K562 (cell line): ENCODE data around the gene SORCS2. TPM values are rescaled to one million over a fixed set of nuclear protein-coding genes. Genes with fewer than 3 reads are reported as not detected.

ENCODE experiments used
- ATAC-seq: fragments of 200-7000 bp; cut with Tn5 transposase; 3 replicates; pipeline ENCODE4 v1.9.1; 2020; ENCODE audit warnings: moderate library complexity
- BruUV-seq: library from RNA; stranded (reverse); fragments of 400-500 nt; replicated peaks from 2 replicates; lab custom pipeline; 2021; lab: Mats Ljungman, UMichigan
- CTCF ChIA-PET: fragments of 300-600 bp; formaldehyde crosslinking; extraction: SDS; loops from one replicate; lab custom pipeline; 2021; ENCODE audit warnings: low intra/inter-chr PET ratio; lab: Yijun Ruan, JAX
- POLR2A ChIA-PET: fragments of 300-600, 350-650 bp; sonication (Branson Sonifier 250); formaldehyde crosslinking; extraction: SDS; loops from one replicate; lab custom pipeline; 2021; ENCODE audit warnings: antibody characterized with exemption, inconsistent platforms; lab: Yijun Ruan, JAX
- DNase-seq, 4 experiments: peaks; one replicate each; pipeline versions ENCODE4 v3.0.0 to v3.0.0-alpha.2; 2011 to 2018; ENCODE audit warnings: low spot score in 3 of 4, mixed read lengths in 3 of 4; ENCODE audit errors: extremely low read depth in 1 of 4
- FAIRE-seq: peaks from 2 replicates; lab custom pipeline; 2011; peaks lifted over from hg19 to GRCh38; lab: Jason Lieb, UNC
- H2AFZ ChIP-seq: 2 replicates; pipeline ENCODE4 v1.6.0; 2011; ENCODE audit warnings: low read depth, low read length, control low read depth, inconsistent platforms
- H3K27ac ChIP-seq: fragments of 200-600 bp; 3 replicates; pipeline ENCODE4 v1.8.0; 2011; ENCODE audit warnings: low read depth, mild to moderate bottlenecking, control low read depth, inconsistent platforms, low read length, moderate library complexity, mixed read lengths; ENCODE audit errors: extremely low read depth
- H3K27me3 ChIP-seq, 2 experiments: fragments of 300-600 bp in 1 of 2; 2 replicates in 1 of 2; 3 replicates in 1 of 2; pipeline versions ENCODE4 v1.6.0 to v1.8.0; 2011; ENCODE audit warnings: inconsistent platforms in 2 of 2, low read length in 2 of 2, mild to moderate bottlenecking in 1 of 2, mixed read lengths in 1 of 2, moderate library complexity in 1 of 2; ENCODE audit not compliant: control insufficient read depth in 2 of 2, insufficient read depth in 2 of 2
- H3K36me3 ChIP-seq: fragments of 300-600 bp; 3 replicates; pipeline ENCODE4 v1.8.0; 2011; ENCODE audit warnings: mild to moderate bottlenecking, low read length, inconsistent platforms; ENCODE audit not compliant: control insufficient read depth, insufficient read depth
- H3K4me1 ChIP-seq, 2 experiments: fragments of 200-600 bp in 1 of 2; replicated peaks in 1 of 2; 2 replicates in 1 of 2; 3 replicates in 1 of 2; pipeline versions ENCODE4 v1.5.1 to v1.8.0; 2011; ENCODE audit warnings: inconsistent platforms in 2 of 2, low read length in 2 of 2, mild to moderate bottlenecking in 1 of 2, mixed read lengths in 1 of 2, moderate library complexity in 1 of 2; ENCODE audit not compliant: control insufficient read depth in 2 of 2, insufficient read depth in 2 of 2
- H3K4me2 ChIP-seq: 2 replicates; pipeline ENCODE4 v1.6.1; 2011; ENCODE audit warnings: low read length, control low read depth, inconsistent platforms, mixed read lengths; ENCODE audit not compliant: insufficient read depth
- H3K4me3 ChIP-seq: fragments of 200-600 bp; sonication (generic), shearing (Covaris generic); 2 replicates; pipeline ENCODE4 v1.5.1; 2016; ENCODE audit warnings: control low read depth, inconsistent platforms
- H3K79me2 ChIP-seq: fragments of 200-600 bp; 3 replicates; pipeline ENCODE4 v1.8.0; 2011; ENCODE audit warnings: low read length, inconsistent platforms; ENCODE audit not compliant: control insufficient read depth, insufficient read depth
- H3K9ac ChIP-seq, 2 experiments: 2 replicates each; pipeline versions ENCODE4 v1.6.0 to v1.6.1; 2011; ENCODE audit warnings: low read depth in 2 of 2, low read length in 2 of 2, control low read depth in 1 of 2, inconsistent platforms in 1 of 2, mild to moderate bottlenecking in 1 of 2, mixed read lengths in 1 of 2; ENCODE audit not compliant: insufficient read depth in 1 of 2
- H3K9me1 ChIP-seq: one replicate; pipeline ENCODE4 v1.6.0; 2011; ENCODE audit warnings: inconsistent platforms, mild to moderate bottlenecking, low read length, moderate library complexity; ENCODE audit not compliant: control insufficient read depth, insufficient read depth
- H3K9me3 ChIP-seq: replicated peaks from 2 replicates; pipeline ENCODE4 v1.5.1; 2011; ENCODE audit warnings: low read depth, low read length, inconsistent platforms; ENCODE audit not compliant: control insufficient read depth, insufficient read depth
- H4K20me1 ChIP-seq: replicated peaks from 2 replicates; pipeline ENCODE4 v1.6.1; 2011; ENCODE audit warnings: low read length, inconsistent platforms, mixed read lengths; ENCODE audit not compliant: control insufficient read depth, insufficient read depth
- CEBPG ChIP-seq, 3 experiments: fragments of 200-800 bp in 1 of 3; sonication (Bioruptor generic) in 1 of 3; sonication (generic) in 1 of 3; formaldehyde crosslinking in 1 of 3; IDR thresholded peaks in 2 of 3; conservative IDR thresholded peaks in 1 of 3; 2 replicates each; pipeline versions ENCODE4 v1.6.1 to v1.8.0; 2016 to 2022; ENCODE audit warnings: missing compliant biosample characterization in 2 of 3, missing genetic modification characterization in 2 of 3, mild to moderate bottlenecking in 1 of 3, missing genetic modification reagents in 1 of 3
- EHMT2 ChIP-seq: fragments of 450-650 bp; IDR thresholded peaks from 2 replicates; pipeline ENCODE4 v1.6.1; 2018; ENCODE audit warnings: antibody characterized with exemption
- ETV6 ChIP-seq, 3 experiments: fragments of 150-350 bp in 1 of 3; sonication (generic) in 1 of 3; formaldehyde crosslinking in 1 of 3; IDR thresholded peaks; 2 replicates each; pipeline versions ENCODE4 v1.6.1 to v1.8.0; 2014 to 2022; ENCODE audit warnings: borderline replicate concordance in 2 of 3, low read depth in 2 of 3, antibody characterized with exemption in 1 of 3, low read length in 1 of 3, mild to moderate bottlenecking in 1 of 3, missing genetic modification reagents in 1 of 3
- HCFC1 ChIP-seq: IDR thresholded peaks from 2 replicates; pipeline ENCODE4 v1.6.1; 2012; ENCODE audit warnings: low read depth, low read length, improper control_type of control experiment
- KLF1 ChIP-seq: fragments of 450-650 bp; IDR thresholded peaks from 2 replicates; pipeline ENCODE4 v1.6.1; 2016; ENCODE audit warnings: missing genetic modification characterization, missing compliant biosample characterization
- LCOR ChIP-seq: sonication (generic); formaldehyde crosslinking; IDR thresholded peaks from 2 replicates; pipeline ENCODE4 v1.8.0; 2022; ENCODE audit warnings: mild to moderate bottlenecking, missing genetic modification reagents
- MCM2 ChIP-seq: fragments of 450-650 bp; IDR thresholded peaks from 2 replicates; pipeline ENCODE4 v1.6.1; 2017; ENCODE audit warnings: low read depth, mild to moderate bottlenecking
- MCM5 ChIP-seq: fragments of 450-650 bp; IDR thresholded peaks from 2 replicates; pipeline ENCODE4 v1.6.1; 2016; ENCODE audit warnings: low read depth
- MEF2A ChIP-seq: IDR thresholded peaks from 2 replicates; pipeline ENCODE4 v1.6.1; 2011; ENCODE audit warnings: low read depth, mild to moderate bottlenecking, low read length, moderate library complexity; ENCODE audit not compliant: control insufficient read depth
- PREB ChIP-seq: sonication (generic); formaldehyde crosslinking; IDR thresholded peaks from 2 replicates; pipeline ENCODE4 v1.8.1; 2023; ENCODE audit warnings: mild to moderate bottlenecking, missing genetic modification reagents
- SMARCE1 ChIP-seq: fragments of 450-650 bp; IDR thresholded peaks from 2 replicates; pipeline ENCODE4 v1.7.1; 2016; ENCODE audit warnings: mild to moderate bottlenecking
- SOX6 ChIP-seq: fragments of 450-650 bp; IDR thresholded peaks from 2 replicates; pipeline ENCODE4 v1.6.1; 2014; ENCODE audit warnings: mild to moderate bottlenecking
- U2AF2 ChIP-seq: fragments of 200-400 bp; formaldehyde crosslinking; optimal IDR thresholded peaks from 2 replicates; pipeline ENCODE3; 2017; ENCODE audit warnings: low read depth, mild to moderate bottlenecking, low read length
- USF1 ChIP-seq: sonication (generic); formaldehyde crosslinking; IDR thresholded peaks from 2 replicates; pipeline ENCODE4 v1.9.0; 2022; ENCODE audit warnings: mild to moderate bottlenecking, missing genetic modification reagents
- ZBTB11 ChIP-seq, 3 experiments: fragments of 200-800 bp in 1 of 3; fragments of 250-450 bp in 1 of 3; fragments of 450-650 bp in 1 of 3; sonication (Bioruptor Pico) in 1 of 3; sonication (Bioruptor generic) in 1 of 3; formaldehyde crosslinking in 1 of 3; IDR thresholded peaks; 2 replicates each; pipeline versions ENCODE4 v1.6.1 to v1.8.0; 2016 to 2022; ENCODE audit warnings: mild to moderate bottlenecking in 2 of 3, missing genetic modification characterization in 2 of 3, missing compliant biosample characterization in 1 of 3, moderate library complexity in 1 of 3
- ZNF165 ChIP-seq: fragments of 250-450 bp; sonication (Bioruptor Pico); IDR thresholded peaks from 2 replicates; pipeline ENCODE4 v1.4.0; 2020; ENCODE audit warnings: borderline replicate concordance
- ZNF431 ChIP-seq: sonication (generic); formaldehyde crosslinking; IDR thresholded peaks from 2 replicates; pipeline ENCODE4 v1.8.0; 2022; ENCODE audit warnings: mild to moderate bottlenecking, missing genetic modification reagents
- WGBS: fragments of 100-300 bp; shearing (Covaris generic); methylation state at CpG from one replicate; pipeline ENCODE4 v1.1.6; 2016; ENCODE audit warnings: low coverage, mixed read lengths; ENCODE audit not compliant: insufficient coverage; ENCODE audit errors: missing lambda C conversion rate; 5-methylcytosine and 5-hydroxymethylcytosine counted together
- in situ Hi-C: fragments of 300-500 bp; cut with MboI; formaldehyde crosslinking; loops from 4 replicates; pipeline ENCODE4 v1.15.0; 2018; ENCODE audit warnings: inconsistent platforms, mixed read lengths
- intact Hi-C: fragments of 100-400 bp; cut with micrococcal nuclease; formaldehyde crosslinking; loops from 2 replicates; pipeline ENCODE4 v1.14.2; 2022
- polyA plus RNA-seq, 8 experiments: library from polyadenylated mRNA; depleted of rRNA in 4 of 8; stranded (reverse) in 5 of 8; unstranded in 3 of 8; fragments of >200 nt; fragmentation: Nextera tagmentation in 2 of 8; fragmentation: Illumina TruSeq in 1 of 8; extraction: Ambion mirVana in 2 of 8; extraction: Trizol in 1 of 8; gene quantifications; 2 replicates each; pipeline versions ENCODE4 v1.2.1 to v1.2.3, GENCODE V29; 2011 to 2014; ENCODE audit warnings: inconsistent platforms in 1 of 8, missing spikeins in 1 of 8
- total RNA-seq, 7 experiments: library from RNA; depleted of rRNA in 6 of 7; stranded (reverse); fragments of >200 nt in 6 of 7; fragmentation: Illumina TruSeq in 2 of 7; extraction: Trizol in 2 of 7; gene quantifications; 2 replicates each; pipeline versions ENCODE4 v1.2.1 to v1.2.3, GENCODE V29; 2011 to 2021; ENCODE audit warnings: low replicate concordance in 1 of 7

Gene SORCS2
- total and polyA plus RNA-seq, 9 of the 15 experiments (the other 6 are each of a cell fraction or from before 2014, with no cell fraction given), result not detected

GRCh38 chr4:7480423-7480822, 288.1 kb downstream of the SORCS2 start (continued):
- TF ChIP-seq LCOR, result no peak

- intact Hi-C loops, result no loop called here
- H3K9me1 ChIP-seq, result no peaks in the 10 kb centered on the region
- no TSS peak for BruUV-seq
- no peaks in the 10 kb centered on the region for H3K79me2 ChIP-seq
- no peak overlapping the region for H3K27ac ChIP-seq
- peaks cover 10 to 77% of the 10 kb centered on the region in 2 experiments; a peak in 3 of 5 replicates for H3K27me3 ChIP-seq
- ATAC-seq (no peak), DNase-seq (no peak), FAIRE-seq (no peak)
- H3K4me2 ChIP-seq, result no peak overlapping the region
- CTCF ChIA-PET, result no interaction called here
- H3K4me1 ChIP-seq, result no peaks in the 10 kb centered on the region
- under 1% methylated on average over 13 of the region's 14 CpGs for WGBS
- no peak overlapping the region for H3K4me3 ChIP-seq
- in situ Hi-C loops, result no loop called here
- POLR2A ChIA-PET, result no interaction called here
- no peaks in the 10 kb centered on the region for H3K36me3 ChIP-seq
- H2AFZ ChIP-seq, result no peak overlapping the region
- H4K20me1 ChIP-seq, result no peaks in the 10 kb centered on the region
- H3K9ac ChIP-seq, result no peak overlapping the region
- no peaks in the 10 kb centered on the region for H3K9me3 ChIP-seq
- TF ChIP-seq ZNF431 (no peak), EHMT2 (no peak), ZBTB11 (CRISPR knock-in tag; IDR thresholded peaks at IDR 0.05) (no peak), MCM2 (no peak), U2AF2 (no peak), ZNF165 (CRISPR knock-in tag) (no peak), MCM5 (no peak), CEBPG (CRISPR knock-in tag; IDR thresholded peaks at IDR 0.05) (no peak), CEBPG (tag; conservative IDR thresholded peaks at IDR 0.05 in 1 of 2, IDR thresholded peaks at IDR 0.05 in 1 of 2) (no peak), SMARCE1 (no peak), USF1 (no peak), SOX6 (no peak), HCFC1 (no peak), MEF2A (no peak), KLF1 (tag) (no peak), ETV6 (IDR thresholded peaks at IDR 0.05; ENCODE audit: borderline replicate concordance in 1 of 2, low read depth in 2 of 2, low read length in 1 of 2) (no peak), ETV6 (CRISPR knock-in tag; IDR thresholded peaks at IDR 0.05; ENCODE audit: borderline replicate concordance) (no peak), PREB (CRISPR knock-in tag) (no peak)
Measured at GRCh38 chr4:7481227-7481626, 288.9 kb downstream of the SORCS2 start.
